ENCODE data around the gene ZFYVE21.

Gene ZFYVE21

DNA sequence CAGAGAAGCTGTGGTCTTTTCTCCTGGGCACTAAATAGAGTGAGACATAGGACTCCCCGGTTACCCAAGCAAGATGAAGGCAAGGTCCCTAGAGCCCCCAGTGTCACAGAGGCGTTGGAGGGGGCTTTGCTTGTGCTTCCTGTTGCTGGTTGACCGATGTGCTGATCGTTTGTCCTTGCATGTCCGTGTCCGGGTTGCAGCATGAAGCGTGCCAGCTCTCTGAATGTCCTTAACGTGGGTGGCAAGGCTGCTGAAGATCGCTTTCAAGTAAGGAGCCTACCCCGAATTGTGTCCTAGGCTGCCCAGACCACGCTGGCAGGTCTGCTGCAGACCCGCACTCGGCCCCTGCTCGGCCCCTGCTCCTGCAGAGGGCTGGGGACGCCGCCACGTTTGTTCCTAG, 23.5 kb upstream of the ZFYVE21 start:
- DNase-seq (ENCODE audit: low read depth in 2 of 2) = no peak

DNA sequence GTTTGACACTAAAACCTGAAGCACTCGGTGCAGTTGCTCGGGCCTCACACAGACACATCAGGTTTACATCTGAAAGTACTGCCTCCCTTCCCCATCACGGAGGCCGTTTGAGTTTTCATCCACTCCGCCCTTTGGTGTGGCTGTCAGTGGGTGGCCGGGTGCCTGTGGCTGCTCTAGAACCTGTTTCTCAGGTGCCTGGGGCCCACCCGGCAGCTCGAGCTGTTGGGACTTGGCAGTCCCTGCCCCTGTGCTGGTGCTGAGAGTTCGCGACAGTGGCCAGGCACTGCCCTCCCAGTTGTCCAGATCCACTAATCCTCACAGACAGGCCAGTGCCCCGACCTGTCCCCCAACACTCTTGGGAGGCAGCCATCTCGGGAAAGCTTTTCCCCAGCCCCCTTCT, 22.7 kb upstream of the ZFYVE21 start:
- no peak for DNase-seq (ENCODE audit: low read depth in 2 of 2)

DNA sequence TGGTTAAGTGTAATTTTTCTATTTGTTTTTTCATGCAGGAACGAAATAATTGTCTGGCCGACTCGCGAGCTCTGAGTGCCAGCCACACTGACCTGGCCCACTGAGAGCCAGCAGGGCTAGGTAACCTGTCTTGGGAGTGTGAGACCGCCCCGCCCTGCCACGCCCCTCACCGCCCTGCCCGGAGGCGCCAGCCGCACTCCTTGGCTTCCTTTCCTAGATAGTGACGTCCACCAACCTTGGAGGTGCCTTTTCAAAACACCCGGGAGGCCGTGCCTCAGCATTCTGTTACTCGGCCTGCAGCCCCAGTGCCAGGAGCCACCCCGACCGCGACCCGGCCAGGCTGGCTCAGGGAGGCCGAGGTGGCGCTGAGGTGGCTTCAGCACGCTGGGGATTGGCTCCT, 22.1 kb upstream of the ZFYVE21 start:
- DNase-seq (ENCODE audit: low read depth in 2 of 2) = no peak

DNA sequence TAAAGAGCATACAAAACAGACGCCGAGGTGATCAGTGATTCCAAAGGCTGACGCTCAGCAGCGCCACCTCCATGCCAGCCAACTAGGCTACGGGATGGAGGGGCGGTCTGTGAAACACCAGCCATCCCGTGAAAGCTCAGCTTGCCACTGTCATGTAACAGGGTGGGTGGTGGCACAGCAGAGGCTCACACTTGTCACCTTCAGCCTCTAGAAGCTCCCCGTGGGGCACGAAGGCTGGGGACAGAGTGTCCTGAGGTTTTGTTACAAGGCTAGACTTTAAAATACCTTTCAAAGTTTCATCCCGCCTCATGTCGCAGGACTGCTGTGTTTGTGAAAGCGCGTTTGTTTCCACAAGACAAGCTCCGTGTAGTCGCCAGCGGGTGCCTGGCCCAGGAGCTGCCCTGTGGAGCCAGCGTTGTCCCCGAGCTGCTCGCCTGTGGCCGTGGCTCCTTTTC, 21.0 kb upstream of the ZFYVE21 start:
- no peak for DNase-seq (ENCODE audit: low read depth in 2 of 2)

DNA sequence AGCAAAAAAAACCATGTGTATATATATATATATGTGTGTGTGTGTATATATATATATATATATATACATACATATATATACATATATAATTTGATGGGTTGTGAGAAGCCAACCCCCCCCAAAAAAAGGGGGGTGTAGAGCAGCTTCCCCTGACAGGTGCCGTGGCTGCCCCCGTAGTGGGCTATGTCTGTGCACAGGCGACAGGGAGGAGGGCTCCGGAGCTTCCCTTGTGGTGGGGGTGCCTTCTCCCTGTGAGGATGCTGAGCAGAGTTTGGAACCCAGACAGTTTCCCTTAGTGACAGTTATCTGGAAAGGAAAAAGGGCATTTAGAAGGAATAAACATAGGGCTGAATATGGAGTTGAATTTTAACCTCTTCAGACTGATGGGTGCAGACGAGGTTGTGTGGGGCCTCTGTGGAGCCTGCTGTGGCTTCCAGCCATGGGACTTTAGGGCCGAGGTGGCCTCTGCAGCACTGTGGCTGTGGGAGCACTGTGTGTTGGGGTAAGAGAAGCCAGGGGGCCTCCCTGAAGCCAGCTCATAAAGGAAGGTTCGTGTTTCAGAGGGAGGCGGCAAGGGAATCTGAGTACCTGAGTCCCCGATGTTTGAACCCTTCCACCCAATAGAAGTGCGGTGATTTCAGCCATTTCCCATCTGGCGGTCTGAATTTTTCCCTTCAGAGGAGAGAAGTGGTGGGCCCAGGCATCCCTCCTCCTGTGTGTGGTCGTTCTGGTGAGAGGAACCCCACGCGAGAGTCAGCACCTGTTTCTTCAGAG, 20.1 kb upstream of the ZFYVE21 start:
- DNase-seq (ENCODE audit: low read depth in 2 of 2) = no peak

DNA sequence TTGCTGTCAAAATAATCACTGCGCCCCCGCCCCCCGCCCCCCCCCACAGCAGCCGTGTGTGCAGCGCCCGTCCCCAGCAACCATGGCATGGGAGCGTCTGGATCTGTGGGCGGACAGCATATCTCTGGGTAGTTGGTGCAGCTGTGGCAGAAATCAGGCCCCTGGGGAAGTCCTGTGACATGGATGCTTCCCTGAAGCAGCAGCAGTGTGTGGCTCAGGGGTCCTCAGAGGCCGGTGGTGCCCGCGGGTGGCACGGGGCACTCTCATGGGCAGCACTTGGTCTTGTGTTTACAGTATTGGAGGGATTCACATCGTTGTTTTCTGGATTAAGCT, 19.6 kb upstream of the ZFYVE21 start:
- DNase-seq (ENCODE audit: low read depth in 2 of 2) = no peak

DNA sequence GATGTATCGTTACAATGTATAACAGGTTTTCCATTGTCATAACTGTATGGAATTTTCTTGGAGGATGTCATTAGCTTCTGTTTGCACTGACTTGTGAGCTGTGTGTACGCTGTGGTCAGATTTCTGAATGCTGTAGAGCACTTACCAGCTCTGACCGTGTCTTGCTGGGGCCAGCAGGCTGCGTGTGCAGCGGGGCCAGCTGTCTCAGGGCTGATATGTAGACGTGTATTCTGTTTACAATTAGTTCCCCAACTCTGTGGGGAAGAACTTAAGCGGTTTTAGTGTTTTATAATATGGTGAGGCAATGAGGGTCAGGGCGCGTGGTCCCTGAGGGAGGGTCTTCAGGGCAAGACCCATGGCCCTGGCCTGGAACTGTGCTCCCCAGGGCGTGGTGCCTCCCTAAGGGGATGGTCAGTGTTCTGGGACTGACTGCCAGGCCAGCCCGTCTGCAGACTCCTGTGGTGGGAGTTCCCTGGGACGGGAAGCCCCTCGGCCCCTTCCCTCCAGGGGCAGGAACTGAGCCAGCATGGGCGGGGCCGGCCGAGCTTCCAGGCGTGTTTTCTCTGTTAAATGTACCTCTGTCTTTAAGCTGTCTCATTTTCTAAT, 19.0 kb upstream of the ZFYVE21 start:
- no peak for DNase-seq (ENCODE audit: low read depth in 2 of 2)

DNA sequence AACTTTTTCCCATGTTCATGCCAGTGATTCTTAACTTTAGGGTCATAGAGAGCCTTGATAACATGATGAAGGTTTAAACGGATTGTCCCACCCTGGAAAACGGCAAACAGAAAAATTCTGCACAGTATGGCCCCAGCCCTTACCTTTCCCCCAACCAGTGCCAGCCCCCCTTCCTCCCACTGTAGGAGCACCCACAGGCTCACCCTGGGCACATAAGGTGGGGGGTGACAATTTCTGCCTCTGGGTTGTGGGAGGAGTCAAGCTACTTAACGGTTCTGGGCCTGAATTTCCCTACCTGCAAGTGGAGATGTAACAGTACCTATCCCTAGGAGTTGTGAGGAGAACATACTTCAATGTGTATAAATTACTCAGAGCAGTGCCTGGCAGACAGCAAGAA, 18.4 kb upstream of the ZFYVE21 start:
- no peak for DNase-seq (ENCODE audit: low read depth in 2 of 2)

DNA sequence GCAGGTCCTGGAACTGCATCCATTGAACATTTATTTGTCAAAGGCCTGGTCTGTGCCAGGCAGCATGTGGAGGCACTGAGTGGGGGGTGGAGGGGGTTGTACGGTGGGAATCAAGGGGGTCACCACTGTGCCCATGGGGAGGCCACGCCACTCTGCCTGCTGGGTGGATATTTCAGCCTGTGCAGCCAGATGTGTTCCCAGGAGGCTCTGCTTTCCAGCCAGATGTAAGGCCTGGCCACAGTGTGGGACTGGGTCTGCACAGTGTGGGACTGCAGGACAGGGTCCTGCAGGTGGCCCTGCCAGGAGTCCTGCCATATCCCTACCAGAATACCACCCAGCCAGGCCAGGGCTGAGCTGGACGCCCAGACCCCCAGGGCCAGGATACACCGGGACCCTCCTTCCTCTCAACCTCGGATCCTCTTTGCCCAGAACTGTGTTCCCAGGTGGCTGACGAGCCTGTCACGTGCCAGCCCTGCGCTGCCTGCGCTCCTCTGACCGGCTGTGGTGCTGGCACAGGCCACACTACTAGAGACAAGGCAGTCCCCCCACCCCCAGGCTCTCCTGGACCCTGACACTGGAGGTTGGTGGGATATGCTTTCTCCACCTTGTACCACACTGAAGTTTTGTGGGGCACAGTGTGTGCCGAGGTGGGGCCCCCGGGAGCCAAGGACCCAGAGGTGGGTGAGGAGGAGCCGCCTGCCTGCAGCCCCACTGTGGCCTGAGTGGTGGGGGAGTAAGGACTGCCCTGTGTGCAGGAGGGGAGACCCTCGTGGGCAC, 17.8 kb upstream of the ZFYVE21 start:
- DNase-seq (ENCODE audit: low read depth in 2 of 2) = no peak

DNA sequence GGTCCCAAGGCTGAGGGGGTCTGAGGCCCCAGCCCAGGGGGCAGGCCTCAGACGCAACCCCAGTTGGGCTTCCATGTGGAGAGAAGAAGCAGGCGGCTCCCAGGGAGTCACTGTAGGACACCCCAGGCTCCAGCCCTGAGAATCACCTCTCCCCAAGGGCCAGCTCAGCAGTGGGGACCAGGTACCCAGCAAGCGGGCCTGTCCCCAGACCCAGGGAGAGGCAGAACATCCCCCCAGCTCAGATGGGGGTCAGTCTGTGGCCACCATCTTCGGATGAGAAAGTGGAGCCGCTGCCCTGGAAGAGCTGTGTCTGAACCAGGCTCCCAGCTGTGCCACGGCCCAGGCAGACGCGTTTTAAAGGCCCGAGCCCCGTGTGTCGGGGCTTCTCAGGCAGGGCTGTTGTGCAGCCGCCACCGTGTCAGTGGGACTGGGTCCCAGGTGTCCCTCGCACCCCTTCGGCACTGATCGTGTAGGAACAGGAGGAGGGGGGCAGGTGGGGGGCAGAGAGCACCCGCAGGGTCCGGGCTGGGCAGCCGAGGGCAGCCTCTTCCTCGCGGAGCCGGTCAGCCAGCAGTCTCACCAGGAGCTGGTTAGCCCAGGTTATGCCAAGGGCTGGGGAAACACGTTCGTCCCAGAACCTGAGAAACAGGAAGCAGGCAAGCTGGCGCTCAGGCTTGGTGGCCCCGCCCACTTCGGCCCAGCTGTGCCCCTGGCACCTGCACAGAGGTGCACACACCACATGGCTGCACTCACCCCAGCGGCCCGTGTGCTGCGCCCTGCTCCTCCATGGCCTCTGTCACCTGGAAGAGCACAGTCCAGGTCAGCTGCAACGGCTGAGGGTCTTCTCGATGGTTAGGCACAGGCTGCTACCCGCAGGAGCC, 17.0 kb upstream of the ZFYVE21 start:
- DNase-seq (ENCODE audit: low read depth in 2 of 2) = no peak

DNA sequence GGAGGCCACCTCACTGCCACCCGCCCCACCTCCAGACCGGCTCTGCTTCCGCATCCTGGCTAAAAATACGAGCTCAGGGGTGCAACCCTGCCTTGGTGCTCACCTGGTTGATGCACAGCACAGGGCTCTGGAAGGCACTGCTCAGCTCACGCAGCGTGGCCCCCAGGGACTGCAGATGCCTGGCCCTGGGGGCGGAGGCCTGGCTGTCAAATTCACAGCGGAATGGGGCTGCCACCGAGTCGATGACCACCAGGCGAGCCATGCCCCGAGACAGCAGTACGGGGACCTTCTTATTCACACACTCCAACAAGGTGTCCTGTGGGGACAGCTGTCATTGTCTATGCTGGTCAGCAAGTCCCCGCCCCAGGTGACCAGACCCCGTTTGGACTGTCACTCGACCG, 16.3 kb upstream of the ZFYVE21 start:
- no peak for DNase-seq (ENCODE audit: low read depth in 2 of 2)

DNA sequence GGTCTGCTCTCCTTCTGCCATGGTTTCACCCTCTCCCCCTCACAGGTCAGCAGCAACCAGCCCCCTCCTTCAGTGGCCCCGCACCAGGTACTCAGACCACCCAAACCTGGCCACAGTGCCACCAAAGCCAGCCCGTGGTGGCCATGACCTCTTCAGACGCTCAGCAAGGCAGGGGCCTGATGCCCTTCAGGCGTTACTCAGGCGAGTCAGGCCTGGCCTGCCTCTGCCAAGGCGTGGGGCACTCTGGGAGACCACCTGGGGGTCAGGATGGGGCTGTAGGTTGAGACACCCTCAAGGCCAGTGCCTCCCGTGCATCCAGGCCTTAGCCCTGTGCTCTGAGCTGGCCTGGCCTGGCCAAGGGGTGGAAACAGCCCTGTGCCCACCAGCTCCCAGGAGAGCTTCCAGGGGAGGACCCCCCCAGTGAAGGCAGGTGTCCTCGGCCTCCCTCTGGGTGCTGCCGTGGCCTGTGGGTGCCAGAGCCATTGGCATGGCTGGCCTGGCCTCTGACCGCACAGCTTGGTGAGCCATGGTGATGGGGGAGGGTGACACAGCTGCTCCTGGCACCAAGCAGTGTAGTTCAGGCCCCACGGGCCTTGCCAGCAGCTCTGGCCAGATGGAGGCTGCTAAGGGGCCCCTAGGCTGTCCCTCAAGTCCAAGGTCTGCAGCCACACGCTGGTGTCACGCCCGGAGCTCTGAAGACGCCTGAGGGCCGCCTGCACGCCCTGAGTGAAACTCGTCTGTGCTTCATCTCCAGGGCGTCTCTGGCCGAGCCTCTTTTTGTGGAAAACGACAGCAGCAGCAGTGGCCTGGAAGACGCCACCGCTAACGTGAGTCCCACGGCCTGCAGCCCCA, 15.5 kb upstream of the ZFYVE21 start:
- DNase-seq (ENCODE audit: low read depth in 2 of 2) = no peak

DNA sequence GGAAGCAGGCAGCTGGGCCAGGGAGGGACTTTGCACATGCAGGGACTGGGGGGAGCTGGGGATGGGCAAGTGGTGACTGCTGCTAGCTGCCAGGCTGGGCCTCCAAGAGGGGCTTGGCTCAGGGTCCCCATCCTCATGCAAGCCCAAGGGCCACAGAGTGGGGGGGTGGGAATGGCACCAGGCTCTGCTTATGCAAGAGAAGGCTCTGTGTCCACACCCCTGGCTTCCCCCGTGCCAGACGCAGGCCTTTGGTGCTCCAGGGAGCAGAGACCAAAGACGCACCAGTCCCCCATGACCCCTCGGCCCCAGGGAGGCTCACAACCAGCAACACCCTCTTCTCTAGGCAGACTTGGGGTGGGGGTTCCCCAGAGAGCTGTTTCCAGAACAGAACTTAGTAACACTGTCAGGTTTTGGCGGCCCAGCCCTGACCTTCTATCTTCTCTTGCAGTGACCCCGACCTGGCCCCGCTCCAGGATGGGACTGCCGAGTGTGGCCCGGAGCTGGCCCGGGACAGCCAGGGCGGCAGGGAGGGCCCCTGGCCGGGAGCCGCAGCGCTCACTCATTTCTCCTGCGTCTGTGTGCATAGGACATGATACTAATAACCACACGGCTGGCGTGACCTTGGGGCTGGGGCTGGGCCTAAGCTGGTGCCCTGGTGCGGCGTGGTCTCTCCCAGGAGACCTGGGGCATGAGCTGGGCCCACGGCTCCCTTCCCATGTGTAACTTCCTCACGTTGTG, 14.7 kb upstream of the ZFYVE21 start:
- no peak for DNase-seq (ENCODE audit: low read depth in 2 of 2)

DNA sequence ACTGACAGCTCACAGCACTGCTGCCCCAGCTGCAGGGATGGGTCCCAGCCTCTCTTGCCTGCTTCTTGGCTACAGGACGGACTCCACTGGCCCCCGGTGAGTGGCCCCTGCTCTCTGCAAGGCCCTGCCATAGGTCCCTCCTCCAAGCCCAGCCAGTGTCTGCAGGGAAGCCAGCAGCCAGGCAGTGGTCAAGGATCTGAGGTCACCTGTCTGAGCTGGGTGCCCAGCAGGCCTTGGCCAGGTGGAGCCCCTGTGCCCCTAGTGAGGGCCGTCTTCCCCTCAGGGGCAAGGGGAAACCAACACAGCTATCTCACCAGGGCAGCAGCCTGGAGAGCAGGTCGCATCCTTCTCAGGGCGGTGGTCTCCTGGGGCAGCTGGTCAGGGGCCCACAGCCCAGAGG, 13.5 kb upstream of the ZFYVE21 start:
- DNase-seq (ENCODE audit: low read depth in 2 of 2) = no peak

DNA sequence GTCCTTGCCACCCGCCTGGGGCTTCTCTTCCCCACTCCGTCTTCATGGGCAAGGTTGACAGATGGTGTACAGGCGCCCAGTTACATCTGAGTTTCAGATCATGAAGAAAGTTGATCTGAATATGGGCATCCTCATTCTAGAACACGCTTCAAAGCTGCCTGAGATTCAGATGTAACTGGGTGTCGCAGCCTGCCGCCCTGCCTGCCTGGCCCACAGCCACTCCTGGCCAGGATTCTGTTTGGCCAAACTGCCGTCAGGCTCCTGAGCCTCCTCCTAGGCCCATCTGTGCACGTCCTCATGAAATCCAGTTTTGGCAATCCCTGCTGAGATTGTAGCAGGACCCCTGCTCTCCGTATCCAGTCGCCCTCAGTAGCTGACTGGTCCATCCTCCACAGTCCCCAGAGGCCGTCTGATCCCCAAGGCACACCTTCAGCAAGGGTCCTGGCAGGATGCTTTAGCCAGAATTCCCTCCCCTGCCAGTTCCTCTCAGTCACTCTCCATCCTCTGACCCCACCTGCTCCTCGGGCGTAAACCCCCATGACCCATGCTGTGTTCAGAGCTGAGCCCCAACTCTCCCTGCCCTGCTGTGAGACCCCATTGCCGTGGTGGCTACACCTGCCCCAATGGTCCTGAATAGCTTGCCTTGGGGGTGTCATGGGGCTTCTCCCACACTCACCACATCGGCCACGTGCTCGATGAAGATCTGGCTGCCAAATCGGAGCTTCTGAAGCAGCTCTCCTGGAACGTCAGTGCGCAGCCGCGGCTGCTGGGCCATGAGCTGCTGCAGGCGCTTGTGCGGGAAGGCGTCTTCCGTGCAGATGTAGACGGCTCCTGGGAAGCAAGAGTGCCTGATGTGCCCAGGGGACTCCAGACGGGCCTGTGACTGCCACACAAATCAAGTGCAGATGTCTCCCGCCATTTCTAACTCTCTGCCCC, 12.8 kb upstream of the ZFYVE21 start:
- no peak for DNase-seq (ENCODE audit: low read depth in 2 of 2)

DNA sequence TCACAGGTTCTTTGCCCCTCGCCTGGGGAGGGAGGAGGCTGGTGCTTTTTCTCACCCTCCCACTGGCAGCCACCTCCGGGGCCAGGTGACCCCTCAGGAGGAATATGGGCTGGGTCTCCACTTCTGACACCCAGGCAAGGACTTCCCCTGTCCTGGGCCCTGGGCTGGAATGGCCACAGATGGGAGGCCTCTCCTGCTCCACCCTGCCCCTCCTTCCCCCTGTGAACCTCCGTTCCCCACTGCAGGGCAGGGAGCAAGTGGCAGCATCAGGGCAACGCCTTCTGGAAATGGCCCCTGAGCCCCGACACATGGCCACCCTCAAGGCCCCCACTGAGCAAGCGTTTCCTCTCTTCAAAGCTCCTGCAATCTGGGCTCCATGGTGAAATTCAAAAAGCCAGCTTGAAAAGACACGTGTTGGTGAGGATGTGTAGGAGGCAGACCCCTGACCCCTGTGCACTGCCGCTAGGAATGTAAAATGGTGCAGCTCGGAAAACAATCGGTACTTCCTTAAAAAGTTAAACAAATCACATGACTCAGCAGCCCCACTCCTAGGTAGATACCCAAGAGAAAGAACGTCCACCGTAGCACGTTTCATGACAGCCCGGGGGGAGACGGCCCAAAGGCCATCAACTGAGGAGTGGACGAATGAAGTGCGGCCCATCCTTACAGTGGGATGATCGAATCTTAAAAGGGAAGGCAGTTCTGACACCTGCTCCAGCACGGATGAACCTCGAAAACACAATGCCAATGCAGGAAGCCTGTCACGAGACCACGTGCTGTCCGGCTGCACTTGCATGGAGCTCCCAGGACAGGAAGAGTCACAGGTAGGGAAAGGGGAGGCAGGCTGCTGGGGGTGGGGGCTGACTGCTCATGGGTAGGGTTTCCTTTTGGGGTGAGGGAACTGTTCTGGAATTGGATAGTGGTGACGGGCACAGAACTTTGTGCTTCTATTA, 11.9 kb upstream of the ZFYVE21 start:
- no peak for DNase-seq (ENCODE audit: low read depth in 2 of 2)

DNA sequence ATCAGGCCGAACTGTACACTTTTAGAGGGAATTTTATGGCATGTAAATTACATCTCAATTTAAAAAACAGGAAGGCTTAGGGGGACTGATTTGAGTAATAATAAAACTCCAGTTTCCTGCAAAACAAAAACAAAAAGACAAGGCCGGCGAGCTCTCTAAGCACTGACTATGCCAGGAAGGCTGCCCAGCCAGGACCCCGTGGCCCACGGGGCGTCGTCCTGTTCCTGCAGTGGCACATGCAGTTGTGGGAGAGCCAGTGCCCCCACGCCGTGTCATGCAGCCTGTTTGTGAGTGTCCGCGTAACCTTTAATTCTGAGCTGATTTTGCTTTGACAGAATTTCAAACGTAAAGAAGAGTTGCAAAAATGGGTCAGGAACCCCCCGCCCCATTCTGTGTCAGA, 10.9 kb upstream of the ZFYVE21 start:
- DNase-seq (ENCODE audit: low read depth in 2 of 2) = no peak

DNA sequence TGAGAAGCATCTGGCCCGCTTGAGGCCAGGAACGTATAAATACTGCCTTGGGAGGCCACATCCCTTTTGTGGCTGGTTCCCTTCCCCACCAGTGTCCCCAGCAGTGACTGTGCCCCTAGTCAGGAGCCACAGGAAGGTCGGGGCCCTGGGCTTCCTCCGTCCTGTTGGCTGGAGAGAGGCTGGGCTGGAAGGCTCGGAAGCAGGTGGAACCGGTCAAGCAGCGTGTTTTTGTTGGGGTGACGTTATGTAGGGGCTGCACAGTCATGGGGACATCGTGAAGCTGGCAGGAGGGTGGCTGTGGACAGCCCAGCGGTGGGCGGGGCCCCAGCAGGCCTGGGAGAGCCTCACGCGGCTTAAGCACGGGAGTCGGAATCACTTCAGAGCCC, 10.5 kb upstream of the ZFYVE21 start:
- DNase-seq (ENCODE audit: low read depth in 2 of 2) = no peak

Measured in stimulated activated CD8-positive, alpha-beta memory T cell treated with anti-CD3 and anti-CD28 coated beads, Interleukin-15, amount 100 ng/mL, for 4 hours (primary cell).